Mucosa of stomach (tissue), 1 donor: ENCODE measurements around the gene RENBP.

Experiments used
- H3K27me3 ChIP-seq: one replicate; pipeline ENCODE4 v1.7.0; 2013; ENCODE audit warnings: mild to moderate bottlenecking, low read length; ENCODE audit not compliant: control insufficient read depth, insufficient read depth
- H3K36me3 ChIP-seq: one replicate; pipeline ENCODE4 v1.7.0; 2013; ENCODE audit warnings: low read length; ENCODE audit not compliant: control insufficient read depth, insufficient read depth
- H3K4me1 ChIP-seq: one replicate; pipeline ENCODE4 v1.7.0; 2013; ENCODE audit warnings: mild to moderate bottlenecking, low read length; ENCODE audit not compliant: control insufficient read depth, insufficient read depth
- H3K4me3 ChIP-seq: one replicate; pipeline ENCODE4 v1.7.0; 2013; ENCODE audit warnings: low read length
- H3K9ac ChIP-seq: one replicate; pipeline ENCODE4 v1.7.0; 2013; ENCODE audit warnings: mild to moderate bottlenecking, low read length, moderate library complexity
- H3K9me3 ChIP-seq: one replicate; pipeline ENCODE4 v1.7.0; 2013; ENCODE audit warnings: mild to moderate bottlenecking, low read length, moderate library complexity; ENCODE audit not compliant: control insufficient read depth
- donor health status: Pancreatic carcinoma.

The RENBP gene

DNA sequence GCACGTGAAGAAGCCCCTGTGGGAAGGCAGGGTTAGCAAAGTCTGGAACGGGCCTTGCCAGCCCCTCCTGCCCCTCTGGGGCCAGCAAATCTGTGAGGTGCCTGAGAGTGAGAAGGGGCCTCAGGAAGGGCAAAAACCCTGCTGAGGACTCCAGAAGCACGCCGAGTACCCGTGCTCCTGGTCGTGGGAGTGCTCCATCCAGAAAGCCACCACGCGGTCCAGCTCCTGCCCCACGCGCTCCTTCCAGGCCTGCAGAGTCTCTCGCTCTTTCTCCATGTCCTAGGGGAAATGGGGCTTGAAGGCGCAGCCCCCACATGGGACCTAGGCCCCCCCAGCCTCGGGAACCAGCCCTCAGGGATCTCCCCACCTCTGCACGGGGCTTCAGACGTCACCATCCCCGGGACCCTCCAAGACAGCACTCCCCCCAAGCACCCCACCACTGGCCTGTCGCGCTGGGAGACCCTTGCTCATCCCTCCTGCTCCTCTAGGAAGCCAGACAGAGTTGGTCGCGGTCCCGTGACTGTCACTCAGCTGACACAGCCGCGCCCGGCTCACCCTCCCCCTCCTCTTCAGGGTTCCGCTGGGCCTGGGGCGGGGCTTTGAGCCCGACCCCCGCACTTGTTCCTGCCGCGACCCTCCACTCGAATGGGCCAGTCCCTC is at the start of gene RENBP:
TSS of gene RENBP (minus strand) at position 504 of the 660 bp plus-strand sequence. CDS start at position 471, 33 bp downstream.
- H3K4me1 ChIP-seq: no peaks in the 10 kb centered on the region
- H3K9ac ChIP-seq: no peak within 1 kb of the TSS
- H3K4me3 ChIP-seq: no peak within 1 kb of the TSS

DNA sequence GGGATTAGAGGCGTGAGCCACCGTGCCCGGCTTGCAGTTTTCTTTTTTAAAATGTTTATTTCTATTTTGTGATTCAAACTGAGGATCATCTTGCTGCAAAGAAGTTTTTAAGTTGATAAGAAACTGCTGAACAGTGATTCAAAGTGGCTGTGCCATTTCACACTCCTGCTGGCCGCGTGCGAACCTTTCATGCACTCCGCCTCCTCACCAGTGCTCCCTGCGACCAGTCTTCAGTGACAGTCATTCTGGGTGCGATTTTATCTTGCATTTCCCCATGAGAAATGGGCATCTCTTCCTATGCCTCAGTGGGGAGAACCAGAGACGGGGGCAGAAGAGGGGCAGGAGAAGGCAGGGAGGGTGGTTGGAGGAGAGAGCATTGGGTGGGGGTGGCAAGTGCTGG is 49.5 kb upstream of the RENBP start:
- Histone ChIP-seq H3K9me3 (no peaks in the 10 kb centered on the region), H3K36me3 (no peaks in the 10 kb centered on the region), H3K4me1 (no peaks in the 10 kb centered on the region), H3K27me3 (no peaks in the 10 kb centered on the region), H3K4me3 (no peak overlapping the region), H3K9ac (no peak overlapping the region)

More for the DNA sequence above, at the start of gene RENBP:
- no peaks in the 10 kb centered on the region for H3K27me3 ChIP-seq
- H3K9me3 ChIP-seq: no peaks in the 10 kb centered on the region
- no peaks in the 10 kb centered on the region for H3K36me3 ChIP-seq

DNA sequence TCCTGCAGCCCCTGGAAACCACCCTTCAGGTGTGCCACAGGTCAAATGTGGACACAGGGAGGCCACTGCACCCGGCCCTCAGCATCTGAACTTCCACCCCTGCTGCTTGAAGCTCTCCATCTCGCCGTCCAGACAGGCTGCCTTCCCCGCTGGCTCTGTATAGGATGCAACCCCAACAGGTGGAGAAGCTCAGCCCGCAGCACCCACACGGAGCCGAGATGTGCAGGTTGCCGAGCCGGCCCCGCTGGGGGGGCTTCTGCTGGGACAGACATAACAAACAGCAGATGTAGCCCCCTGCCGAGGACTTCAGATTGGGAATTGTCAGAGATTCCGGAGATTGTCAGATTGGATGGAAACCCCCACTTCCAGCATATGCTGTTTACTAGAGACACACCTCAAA is 48.6 kb upstream of the RENBP start:
- Histone ChIP-seq H3K27me3 (no peaks in the 10 kb centered on the region), H3K4me1 (no peaks in the 10 kb centered on the region), H3K4me3 (no peak overlapping the region), H3K9ac (no peak overlapping the region), H3K36me3 (no peaks in the 10 kb centered on the region), H3K9me3 (no peaks in the 10 kb centered on the region)

DNA sequence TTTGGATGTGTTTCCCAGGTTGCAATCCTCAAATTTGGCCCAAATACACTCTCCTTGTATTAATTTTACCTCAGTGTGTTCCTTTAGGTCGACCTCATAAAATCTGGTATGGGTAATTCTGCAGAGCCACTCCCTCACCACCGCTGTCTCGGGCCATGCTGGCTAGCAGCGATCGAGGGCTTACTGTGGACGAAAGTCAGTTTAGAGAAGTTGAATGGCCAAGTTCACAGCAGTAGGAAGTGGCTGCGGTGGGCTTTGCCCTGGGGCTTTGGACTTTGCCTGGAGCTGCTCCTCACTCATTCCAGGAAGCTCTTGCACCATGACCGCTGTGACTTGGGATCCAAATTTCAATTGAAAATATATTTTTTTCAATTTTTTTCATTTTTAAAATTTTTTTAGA is 47.7 kb upstream of the RENBP start:
- Histone ChIP-seq H3K4me1 (no peaks in the 10 kb centered on the region), H3K27me3 (no peaks in the 10 kb centered on the region), H3K9me3 (no peaks in the 10 kb centered on the region), H3K9ac (no peak overlapping the region), H3K36me3 (no peaks in the 10 kb centered on the region), H3K4me3 (no peak overlapping the region)

DNA sequence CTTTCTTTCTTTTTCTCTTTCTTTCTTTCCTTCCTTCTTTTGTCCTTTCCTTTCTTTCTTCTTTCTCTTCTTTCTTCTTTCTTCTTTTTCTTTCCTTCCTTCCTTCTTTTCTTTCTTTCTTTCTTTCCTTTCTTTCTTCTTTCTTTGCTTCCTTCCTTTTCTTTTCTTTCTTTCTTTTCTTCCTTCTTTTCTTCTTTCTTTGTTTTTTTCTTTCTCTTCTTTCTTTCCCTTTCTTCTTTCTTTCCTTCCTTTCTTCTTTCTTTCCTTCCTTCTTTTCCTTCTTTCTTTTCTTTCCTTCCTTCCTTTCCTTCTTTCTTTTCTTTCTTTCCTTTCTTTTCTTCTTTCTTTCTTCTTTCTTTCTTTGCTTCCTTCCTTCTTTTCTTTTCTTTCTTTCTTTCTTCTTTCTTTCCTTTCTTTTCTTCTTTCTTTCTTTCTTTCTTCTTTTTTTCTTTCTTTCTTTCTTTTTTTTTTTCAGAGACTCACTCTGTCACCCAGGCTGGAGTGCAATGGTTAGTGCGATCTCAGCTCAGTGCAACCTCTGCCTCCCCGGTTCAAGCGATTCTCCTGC is 46.7 kb upstream of the RENBP start:
- no peak overlapping the region for H3K9ac ChIP-seq
- no peaks in the 10 kb centered on the region for H3K27me3 ChIP-seq
- H3K4me1 ChIP-seq: no peaks in the 10 kb centered on the region
- H3K9me3 ChIP-seq: no peaks in the 10 kb centered on the region
- no peak overlapping the region for H3K4me3 ChIP-seq
- H3K36me3 ChIP-seq: no peaks in the 10 kb centered on the region

DNA sequence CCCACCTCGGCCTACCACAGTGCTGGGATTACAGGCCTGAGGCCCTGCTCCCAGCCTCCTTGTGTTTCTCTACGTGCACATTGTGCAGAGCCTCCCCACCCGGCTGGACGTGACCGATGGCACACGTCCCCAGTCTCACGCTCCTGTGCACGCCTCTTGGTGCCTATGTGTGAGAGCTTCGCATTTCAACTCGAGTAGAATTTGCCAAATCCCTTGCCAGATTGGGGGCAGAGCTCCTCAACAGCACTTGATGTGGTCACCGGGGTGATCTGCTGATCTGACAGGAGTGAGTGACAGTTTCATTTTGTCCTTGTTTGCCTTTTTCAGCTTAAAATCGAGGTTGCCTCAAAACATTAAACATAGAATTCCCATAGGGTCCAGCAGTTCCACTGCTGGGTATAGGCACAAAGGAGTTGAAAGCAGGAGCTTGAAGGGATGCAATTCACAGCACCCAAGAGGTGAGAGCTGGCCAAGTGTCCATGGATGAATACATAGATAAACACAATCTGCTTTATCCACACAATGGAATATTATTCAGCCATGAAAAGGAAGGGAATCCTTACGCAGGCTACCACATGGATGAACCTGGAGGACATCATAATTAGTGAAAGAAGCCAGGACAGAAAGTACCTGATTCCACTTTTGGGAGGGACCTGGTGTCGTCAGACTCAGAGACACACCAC is 45.7 kb upstream of the RENBP start:
- H3K27me3 ChIP-seq: no peaks in the 10 kb centered on the region
- H3K9ac ChIP-seq: no peak overlapping the region
- H3K4me3 ChIP-seq: no peak overlapping the region
- H3K4me1 ChIP-seq: peaks cover 4% of the 10 kb centered on the region
- no peaks in the 10 kb centered on the region for H3K36me3 ChIP-seq
- no peaks in the 10 kb centered on the region for H3K9me3 ChIP-seq

DNA sequence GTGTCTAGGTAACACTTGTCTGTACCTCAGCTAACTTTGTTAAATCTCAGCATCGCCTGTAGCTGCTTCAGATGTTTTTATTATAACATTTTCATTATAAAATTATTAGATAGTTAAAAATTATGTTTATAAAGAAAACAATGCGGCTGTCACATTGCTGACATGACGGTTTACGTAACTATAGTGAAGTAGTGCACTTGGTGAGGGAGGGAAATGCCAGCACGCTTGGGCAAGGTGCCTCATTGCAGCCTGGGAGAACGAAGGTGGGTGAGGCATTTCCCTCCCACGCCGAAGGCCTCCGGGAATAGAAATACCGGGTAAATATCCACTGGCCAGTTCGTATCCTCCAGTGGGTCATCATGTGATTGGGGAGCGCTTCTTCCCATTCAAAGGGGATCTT is 44.0 kb upstream of the RENBP start:
- H3K9me3 ChIP-seq: no peaks in the 10 kb centered on the region
- no peaks in the 10 kb centered on the region for H3K27me3 ChIP-seq
- H3K4me3 ChIP-seq: no peak overlapping the region
- no peak overlapping the region for H3K9ac ChIP-seq
- peaks cover 6% of the 10 kb centered on the region for H3K4me1 ChIP-seq
- H3K36me3 ChIP-seq: no peaks in the 10 kb centered on the region

DNA sequence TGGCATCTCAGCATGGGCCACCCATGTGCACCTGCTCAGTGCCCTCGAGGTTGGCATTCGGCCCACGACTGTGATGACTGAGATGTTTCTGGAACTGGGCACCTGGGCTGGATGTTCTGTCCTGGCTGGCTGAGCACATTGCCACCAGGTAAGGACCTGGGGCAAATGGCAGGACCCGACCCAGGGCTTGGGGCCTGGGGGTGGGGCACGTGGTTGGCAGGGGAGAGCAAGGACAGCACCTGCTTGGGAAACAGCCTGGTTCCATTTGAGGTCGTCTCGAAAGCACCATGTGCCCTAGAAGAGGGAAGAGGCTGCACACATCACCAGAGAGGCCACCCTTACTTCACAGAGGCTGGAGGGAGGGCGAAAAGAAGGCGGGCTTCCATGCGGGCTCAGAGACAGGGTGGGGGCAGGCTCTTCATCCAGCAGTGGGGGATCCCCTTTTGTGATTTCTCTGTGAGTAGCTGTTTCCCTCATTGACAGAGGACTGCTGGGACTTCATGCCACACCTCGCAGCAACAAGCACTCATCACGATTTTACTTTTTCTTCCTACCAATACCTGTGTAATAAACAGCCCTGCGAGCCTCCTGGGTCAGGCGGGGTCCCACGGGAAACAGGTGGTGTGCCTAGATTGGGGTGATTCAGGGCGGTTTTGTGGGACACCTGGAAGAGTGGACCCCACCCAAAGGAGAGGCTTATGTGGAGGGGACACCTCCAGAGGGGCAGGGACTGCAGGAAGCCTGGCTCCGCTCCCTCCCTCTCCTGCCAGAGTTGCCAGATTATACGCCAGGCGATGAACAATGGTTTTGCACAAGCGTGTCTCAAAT is 40.1 kb upstream of the RENBP start:
- Histone ChIP-seq H3K36me3 (no peaks in the 10 kb centered on the region), H3K4me3 (no peak overlapping the region), H3K27me3 (no peaks in the 10 kb centered on the region), H3K4me1 (peaks cover 15% of the 10 kb centered on the region), H3K9me3 (no peaks in the 10 kb centered on the region), H3K9ac (peak overlapping the region; percentile 57)

DNA sequence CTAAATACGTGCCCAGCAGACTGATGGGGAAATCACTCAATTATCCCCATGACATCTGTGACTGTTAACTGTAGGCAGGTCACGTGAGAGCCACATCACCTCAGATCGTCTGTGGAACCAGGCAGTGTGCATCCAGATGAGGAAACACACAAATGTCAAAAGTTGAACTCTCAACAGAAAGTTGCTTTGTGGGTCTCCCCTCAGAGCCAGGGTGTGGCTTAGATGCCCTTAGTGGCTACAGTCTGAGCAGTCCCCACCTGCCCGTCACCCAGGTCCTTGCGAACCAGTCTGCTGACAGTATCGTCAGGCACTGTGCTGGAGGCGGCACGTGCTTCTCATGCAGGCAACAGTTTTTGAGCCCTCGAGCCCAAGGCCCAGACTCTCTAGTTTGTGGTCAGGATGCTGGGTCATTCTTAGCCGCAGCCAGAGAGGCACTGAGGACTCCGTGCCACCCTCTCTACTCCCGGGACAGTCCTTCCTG is 38.9 kb upstream of the RENBP start:
- Histone ChIP-seq H3K27me3 (no peaks in the 10 kb centered on the region), H3K4me3 (no peak overlapping the region), H3K9ac (no peak overlapping the region), H3K36me3 (no peaks in the 10 kb centered on the region), H3K4me1 (peaks cover 15% of the 10 kb centered on the region), H3K9me3 (no peaks in the 10 kb centered on the region)

DNA sequence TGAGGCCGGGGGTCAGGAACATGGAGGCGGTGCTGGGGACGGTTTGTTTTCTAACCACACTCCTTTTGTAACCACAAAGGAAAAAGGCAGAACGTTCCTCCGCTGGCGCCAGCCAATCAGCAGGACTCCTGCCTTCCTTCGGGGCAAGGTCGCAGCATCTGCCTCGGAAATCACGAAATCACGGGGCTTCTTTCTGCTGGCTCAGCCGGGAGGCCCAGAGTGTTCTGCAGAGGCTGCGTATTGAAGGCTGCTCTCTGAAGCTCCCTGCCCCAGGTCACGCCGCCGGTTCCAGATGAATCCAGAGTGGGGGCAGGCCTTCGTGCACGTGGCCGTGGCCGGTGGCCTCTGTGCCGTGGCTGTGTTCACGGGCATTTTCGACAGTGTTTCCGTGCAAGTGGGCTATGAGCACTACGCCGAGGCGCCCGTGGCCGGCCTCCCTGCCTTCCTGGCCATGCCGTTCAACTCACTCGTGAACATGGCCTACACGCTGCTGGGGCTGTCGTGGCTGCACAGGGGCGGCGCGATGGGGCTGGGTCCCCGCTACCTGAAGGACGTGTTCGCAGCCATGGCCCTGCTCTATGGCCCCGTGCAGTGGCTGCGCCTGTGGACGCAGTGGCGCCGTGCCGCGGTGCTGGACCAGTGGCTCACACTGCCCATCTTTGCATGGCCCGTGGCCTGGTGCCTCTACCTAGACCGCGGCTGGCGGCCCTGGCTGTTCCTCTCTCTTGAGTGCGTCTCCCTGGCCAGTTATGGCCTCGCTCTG is 37.5 kb upstream of the RENBP start:
- Histone ChIP-seq H3K4me3 (no peak overlapping the region), H3K27me3 (no peaks in the 10 kb centered on the region), H3K4me1 (peaks cover 15% of the 10 kb centered on the region), H3K9me3 (no peaks in the 10 kb centered on the region), H3K9ac (no peak overlapping the region), H3K36me3 (no peaks in the 10 kb centered on the region)

DNA sequence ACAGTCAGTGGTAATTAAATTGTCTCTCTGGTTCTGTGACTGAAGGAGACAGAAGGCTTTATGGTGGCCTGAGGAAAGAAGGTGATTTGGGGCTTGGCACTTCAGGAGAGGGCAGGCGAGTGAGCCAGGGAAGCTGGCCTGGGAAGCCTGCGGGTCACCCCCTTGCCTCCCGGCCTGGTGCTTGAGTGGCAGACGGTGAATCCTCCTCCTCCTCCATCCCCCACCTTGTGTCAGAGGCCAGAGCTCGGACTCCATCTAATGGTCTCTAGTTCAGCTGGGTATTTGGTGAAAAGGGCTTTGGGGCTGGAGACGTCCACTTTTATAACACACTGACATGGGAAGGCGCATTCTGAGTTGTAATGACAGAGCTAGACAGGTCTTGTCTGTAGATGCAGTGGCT is 36.8 kb upstream of the RENBP start:
- no peak overlapping the region for H3K4me3 ChIP-seq
- no peak overlapping the region for H3K9ac ChIP-seq
- H3K27me3 ChIP-seq: no peaks in the 10 kb centered on the region
- H3K36me3 ChIP-seq: no peaks in the 10 kb centered on the region
- no peaks in the 10 kb centered on the region for H3K9me3 ChIP-seq
- H3K4me1 ChIP-seq: peaks cover 15% of the 10 kb centered on the region
